OCI-LY1 (cell line): ENCODE measurements around the gene OR1L6.

Experiments used
- CTCF ChIP-seq: fragments of 200-600 bp; sonication (generic), shearing (Covaris generic); IDR thresholded peaks from 2 replicates; pipeline ENCODE4 v1.5.1; 2017; ENCODE audit warnings: mild to moderate bottlenecking, antibody characterized with exemption, low read length, moderate library complexity, mixed read lengths
- EZH2 ChIP-seq: fragments of 200-600 bp; sonication (generic), shearing (Covaris generic); IDR thresholded peaks from 2 replicates; pipeline ENCODE4 v1.8.0; 2017; ENCODE audit warnings: borderline replicate concordance, mixed run types, mild to moderate bottlenecking, antibody characterized with exemption, low read length, moderate library complexity, mixed read lengths

GRCh38 chr9:122785269-122785668 lies 43.2 kb downstream of the OR1L6 start:
- no peak for TF ChIP-seq CTCF
- no peak for TF ChIP-seq EZH2
